Calu3 (cell line): ENCODE data around the gene PRPH2. TPM values are rescaled to one million over a fixed set of nuclear protein-coding genes. Genes with fewer than 3 reads are reported as not detected.
"Not testable (repeated sequence)": the region's sequence is repeated elsewhere in the genome, so short reads cannot be mapped to it uniquely, and the experiment has no call there.

Source experiments
- BruUV-seq: library from RNA; stranded (reverse); fragments of 400-500 nt; replicated peaks from 2 replicates; lab custom pipeline; 2021; lab: Mats Ljungman, UMichigan
- CTCF ChIA-PET: fragments of 300-600 bp; sonication (Branson Sonifier 250); formaldehyde crosslinking; loops from one replicate; lab custom pipeline; 2022; ENCODE audit warnings: antibody characterized with exemption; lab: Charles Lee
- DNase-seq: peaks from one replicate; pipeline ENCODE4 v3.0.0; 2022
- H3K27ac Mint-ChIP-seq: one replicate; pipeline ENCODE4 v1.8.0; 2022; ENCODE audit warnings: mixed read lengths; ENCODE audit not compliant: unreplicated experiment
- H3K27me3 Mint-ChIP-seq: one replicate; pipeline ENCODE4 v1.8.0; 2022; ENCODE audit warnings: mixed read lengths; ENCODE audit not compliant: unreplicated experiment
- H3K36me3 Mint-ChIP-seq: one replicate; pipeline ENCODE4 v1.8.0; 2022; ENCODE audit warnings: mild to moderate bottlenecking, moderate library complexity, mixed read lengths; ENCODE audit not compliant: insufficient read depth, unreplicated experiment
- H3K4me1 Mint-ChIP-seq: one replicate; pipeline ENCODE4 v1.8.0; 2022; ENCODE audit warnings: mild to moderate bottlenecking, low read depth, mixed read lengths; ENCODE audit not compliant: unreplicated experiment
- H3K4me3 Mint-ChIP-seq: one replicate; pipeline ENCODE4 v1.8.0; 2022; ENCODE audit warnings: mild to moderate bottlenecking, low read depth, moderate library complexity, mixed read lengths; ENCODE audit not compliant: unreplicated experiment
- H3K9me3 Mint-ChIP-seq: one replicate; pipeline ENCODE4 v1.8.0; 2022; ENCODE audit warnings: low read depth, mixed read lengths; ENCODE audit not compliant: unreplicated experiment
- CTCF ChIP-seq: fragments of 200-600 bp; IDR thresholded peaks from one replicate; pipeline ENCODE4 v1.8.0; 2022; ENCODE audit warnings: antibody characterized with exemption; ENCODE audit not compliant: unreplicated experiment
- intact Hi-C: fragments of 100-400 bp; cut with micrococcal nuclease; formaldehyde crosslinking; loops from one replicate; pipeline ENCODE4 v1.10.0; 2022; ENCODE audit not compliant: unreplicated experiment
- total RNA-seq: library from RNA; stranded (reverse); gene quantifications from 2 replicates; pipeline ENCODE4 v1.2.3, GENCODE V29; 2022

The PRPH2 gene
- total RNA-seq, 1 experiment from 2014 or later, result not detected

- intact Hi-C loops, result no loop called here
- TF ChIP-seq CTCF, result no peak
- no peaks in the 10 kb centered on the region for H3K4me1 Mint-ChIP-seq
- CTCF ChIA-PET, result interaction anchor here (0.7 kb wide), 2 partner anchors 75 to 173 kb away, joined by 3 to 4 read pairs; no protein-coding TSS in a partner anchor
- H3K27me3 Mint-ChIP-seq, result no peaks in the 10 kb centered on the region
- H3K9me3 Mint-ChIP-seq, result no peaks in the 10 kb centered on the region
- no peak overlapping the region for H3K27ac Mint-ChIP-seq
- peaks cover 52% of the 10 kb centered on the region for H3K36me3 Mint-ChIP-seq
- BruUV-seq, result no TSS peak
- DNase-seq, result no peak
- no peak overlapping the region for H3K4me3 Mint-ChIP-seq
Observed at GRCh38 chr6:42674780-42675179, 47.6 kb downstream of the PRPH2 start.

GRCh38 chr6:42674368-42674767 lies 48.0 kb downstream of the PRPH2 start:
- H3K9me3 Mint-ChIP-seq, DNase-seq, H3K27me3 Mint-ChIP-seq, intact Hi-C loops, H3K27ac Mint-ChIP-seq, H3K4me3 Mint-ChIP-seq, BruUV-seq, H3K4me1 Mint-ChIP-seq: not testable (repeated sequence)
- H3K36me3 Mint-ChIP-seq, result peaks cover 52% of the 10 kb centered on the region
- CTCF ChIA-PET, result interaction anchor here (0.7 kb wide), 1 partner anchor 172 kb away, joined by 3 read pairs; no protein-coding TSS in a partner anchor

DNA sequence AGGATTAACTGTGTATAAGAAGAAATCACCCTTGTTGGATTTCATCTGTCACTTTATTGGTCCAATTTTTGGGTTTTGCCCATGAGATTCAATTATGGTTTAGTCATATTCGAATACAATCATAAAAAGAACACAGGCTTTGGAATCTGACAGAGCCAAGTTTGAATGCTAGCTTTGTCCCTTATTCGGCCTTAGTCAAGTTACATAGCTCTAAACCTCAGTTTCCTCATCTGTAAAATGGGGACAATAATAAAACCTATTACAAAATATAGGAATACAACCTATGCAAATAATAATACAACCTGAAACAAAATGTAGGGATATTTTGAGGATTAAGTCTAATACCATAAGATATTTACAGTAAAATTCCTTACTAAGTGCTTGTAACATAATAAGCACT lies 57.7 kb downstream of the PRPH2 start:
- Mint-ChIP-seq H3K27ac (no peak overlapping the region), H3K4me1 (no peaks in the 10 kb centered on the region), H3K4me3 (no peak overlapping the region), H3K27me3 (no peaks in the 10 kb centered on the region), H3K36me3 (peaks cover 61% of the 10 kb centered on the region), H3K9me3 (no peaks in the 10 kb centered on the region)
- no peak for DNase-seq
- no TSS peak for BruUV-seq
- intact Hi-C loops, result no loop called here
- CTCF ChIA-PET, result interaction anchor here (1.2 kb wide), 1 partner anchor 62 kb away, joined by 4 read pairs; no protein-coding TSS in a partner anchor
- no peak for TF ChIP-seq CTCF

DNA sequence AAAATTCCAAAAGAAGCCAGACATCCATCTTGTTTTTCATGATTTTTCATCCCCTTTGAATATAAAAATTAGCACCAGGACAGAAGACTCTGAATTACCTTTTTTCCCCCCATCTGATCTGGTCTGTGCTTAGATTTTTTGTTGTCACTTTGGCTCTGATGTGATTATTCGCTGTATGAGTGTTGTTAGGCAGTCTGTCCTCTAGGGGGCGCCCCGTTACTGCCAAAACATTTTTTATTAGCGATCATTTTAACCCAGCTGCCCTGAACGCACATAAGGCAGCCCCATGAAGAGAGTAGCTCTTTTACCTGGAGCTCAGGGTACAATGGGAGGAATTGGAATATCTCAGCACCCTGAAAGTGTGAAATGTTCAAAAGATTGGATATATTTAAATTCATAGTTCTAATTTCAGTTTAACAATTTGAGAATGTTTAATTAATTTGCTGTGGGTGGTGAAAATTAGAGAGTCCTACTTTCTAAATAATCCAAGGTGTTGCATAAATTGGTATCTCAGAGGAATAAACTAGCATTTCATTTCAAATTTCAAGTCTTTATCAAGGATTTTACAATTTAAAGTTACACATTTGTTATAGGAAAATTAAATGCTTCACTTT lies 60.8 kb downstream of the PRPH2 start:
- H3K4me1 Mint-ChIP-seq, result no peaks in the 10 kb centered on the region
- no peaks in the 10 kb centered on the region for H3K27me3 Mint-ChIP-seq
- H3K4me3 Mint-ChIP-seq, result no peak overlapping the region
- intact Hi-C loops, result loop anchor here (1.0 to 2.0 kb wide), 3 partner anchors 65 to 237 kb away; no protein-coding TSS in a partner anchor
- CTCF ChIA-PET, result interaction anchor here (0.6 to 1.4 kb wide), 14 partner anchors 43 to 1814 kb away, joined by 3 to 17 read pairs (median 4); partner anchors contain the start of genes BICRAL, RPL7L1 and TBCC
- H3K27ac Mint-ChIP-seq, result peak overlapping the region; percentile 30
- H3K36me3 Mint-ChIP-seq, result peaks cover 56% of the 10 kb centered on the region
- peak; percentile 87 for DNase-seq
- BruUV-seq, result no TSS peak
- TF ChIP-seq CTCF, result peak; percentile 92
- H3K9me3 Mint-ChIP-seq, result no peaks in the 10 kb centered on the region

DNA sequence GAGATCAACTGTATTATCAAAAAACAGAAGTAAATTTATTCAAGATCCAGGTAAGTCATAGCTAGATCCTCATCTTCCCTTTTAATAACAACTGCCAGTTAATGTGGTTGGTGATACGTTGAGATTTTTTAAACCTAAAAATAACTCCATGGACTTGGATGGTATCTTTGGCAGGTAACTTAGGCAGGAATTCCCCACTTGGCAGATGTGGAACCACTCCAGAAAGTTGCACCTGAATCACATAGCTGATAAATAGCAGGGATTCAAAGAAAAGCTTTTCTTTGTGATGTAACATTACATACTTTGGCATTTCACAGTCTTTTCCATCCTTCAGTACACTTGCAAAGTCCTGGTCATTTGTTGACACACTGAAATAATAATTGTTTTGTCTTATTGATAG lies 62.6 kb downstream of the PRPH2 start:
- Mint-ChIP-seq H3K27ac (no peak overlapping the region), H3K9me3 (no peaks in the 10 kb centered on the region), H3K27me3 (no peaks in the 10 kb centered on the region), H3K36me3 (peaks cover 52% of the 10 kb centered on the region), H3K4me1 (no peaks in the 10 kb centered on the region), H3K4me3 (no peak overlapping the region)
- CTCF ChIA-PET, result interaction anchor here (0.6 to 0.8 kb wide), 3 partner anchors 29 to 214 kb away, joined by 3 to 4 read pairs (median 3); no protein-coding TSS in a partner anchor
- BruUV-seq, result no TSS peak
- intact Hi-C loops, result loop anchor here (2.0 kb wide), 1 partner anchor 239 kb away; no protein-coding TSS in a partner anchor
- DNase-seq, result no peak
- TF ChIP-seq CTCF, result no peak
